ENCODE results near the gene SEC61A2.

DNA sequence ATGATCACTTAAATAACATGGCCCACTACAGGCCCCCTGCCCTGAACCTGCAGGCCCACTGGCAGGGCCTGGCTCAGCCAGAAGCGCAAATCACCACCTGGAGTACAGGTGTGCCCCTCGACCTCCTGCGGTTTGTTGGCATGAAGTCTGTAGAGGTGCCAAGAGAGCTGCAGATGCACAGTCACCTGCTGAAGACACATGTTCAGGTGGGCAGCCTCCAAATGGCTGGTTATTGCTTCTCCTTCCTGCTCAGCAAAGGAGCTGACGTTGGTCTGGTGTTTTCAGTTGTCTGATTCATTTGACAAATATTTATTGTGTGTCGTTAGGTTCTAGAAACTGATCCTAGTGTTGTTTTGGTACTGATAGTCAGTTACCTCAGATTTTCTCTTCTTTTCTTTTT, 31.7 kb upstream of the SEC61A2 start:
- TF ChIP-seq EZH2phosphoT487 (IDR thresholded peaks at IDR 0.05; ENCODE audit: borderline replicate concordance): no peak
- no peak for TF ChIP-seq CTCF (conservative IDR thresholded peaks at IDR 0.05; ENCODE audit: low read length)
